Activated naive CD4-positive, alpha-beta T cell treated with Interleukin-2 at 50 U/mL for 16 hours (primary cell): ENCODE measurements around the gene TRIB2.

Source experiments
- DNase-seq: peaks from one replicate; pipeline ENCODE4 v3.0.0-alpha.2; 2020

TRIB2 gene

DNA sequence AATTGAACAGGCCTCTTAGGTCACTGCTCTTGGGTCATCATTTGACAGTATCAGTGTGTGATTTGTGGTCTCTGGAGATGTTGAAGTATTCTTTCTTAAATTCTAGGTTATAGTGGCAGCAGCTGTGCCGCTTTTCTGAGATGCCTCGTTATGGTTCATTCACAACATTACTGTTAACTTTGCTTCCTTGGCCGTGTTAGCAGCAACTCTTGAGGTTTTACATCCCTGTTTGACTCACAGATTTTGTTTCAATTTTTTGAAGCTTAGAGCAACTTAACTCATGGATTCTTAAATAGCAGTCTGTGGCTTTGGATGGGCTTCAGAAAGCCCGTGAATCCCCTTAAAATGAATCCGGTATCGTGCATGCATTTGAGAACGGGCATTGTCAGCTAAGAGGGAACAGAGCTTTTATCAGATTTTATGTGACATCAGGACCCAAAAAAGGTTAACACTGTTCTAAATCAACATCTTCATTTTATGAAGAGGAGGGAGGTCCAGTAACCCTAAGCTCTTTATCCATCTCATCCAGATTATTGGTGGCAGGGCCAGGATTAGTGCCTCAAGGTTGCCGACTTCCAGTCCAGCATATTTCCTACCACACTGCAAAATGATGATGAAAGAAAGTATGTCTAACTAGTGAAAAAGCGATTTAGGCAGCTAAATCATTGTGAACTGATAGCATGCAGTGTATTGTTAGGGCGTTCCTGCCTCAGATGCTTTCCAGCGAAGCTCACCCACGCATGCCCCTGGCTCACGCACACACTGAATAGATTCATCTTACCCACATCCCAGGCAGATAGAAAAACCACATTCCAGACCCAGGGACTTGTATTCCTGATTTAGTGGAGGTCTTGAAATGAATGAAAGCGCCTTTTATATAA is 5.1 kb downstream of the TRIB2 start:
- peak; percentile 52 for DNase-seq

DNA sequence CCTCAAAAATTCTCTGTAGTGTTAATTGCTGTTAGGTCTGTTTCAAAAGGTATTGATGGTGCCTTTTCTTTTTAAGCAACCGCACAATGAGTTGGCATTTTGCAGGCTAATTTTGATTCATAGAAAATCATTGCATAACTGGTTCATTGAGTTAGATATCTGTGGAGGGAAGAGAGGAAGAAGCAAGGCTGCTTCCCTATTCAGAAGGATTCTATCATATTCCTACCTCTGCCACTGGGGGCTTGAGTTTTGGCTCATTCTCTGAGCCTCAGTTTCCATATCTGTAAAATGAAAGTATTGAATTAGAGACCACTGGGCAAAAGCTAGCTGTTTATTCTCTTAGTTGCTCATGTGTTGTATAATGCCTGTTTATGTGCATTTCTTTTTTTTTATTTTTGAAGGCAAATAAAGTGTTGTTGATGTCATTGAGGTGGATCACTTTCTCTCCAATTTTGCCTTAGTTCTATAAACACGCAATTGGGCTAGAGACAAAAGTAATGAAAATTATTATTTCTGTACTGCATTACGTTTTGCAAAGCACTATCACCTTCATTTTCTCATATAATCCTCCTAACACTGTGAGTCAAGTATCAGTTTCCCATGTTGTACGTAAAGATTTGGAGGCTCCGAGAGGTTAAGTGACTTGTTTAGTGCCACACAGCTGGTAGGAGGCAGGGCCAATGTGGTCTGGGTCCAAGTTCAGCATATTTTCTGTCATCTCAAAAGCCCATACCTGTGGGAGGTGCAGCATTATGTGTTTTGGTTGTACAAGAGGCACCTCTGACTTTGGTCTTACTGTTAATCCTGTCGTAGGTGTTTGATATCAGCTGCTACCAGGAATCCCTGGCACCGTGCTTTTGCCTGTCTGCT is 5.9 kb downstream of the TRIB2 start:
- peak; percentile 30 for DNase-seq

DNA sequence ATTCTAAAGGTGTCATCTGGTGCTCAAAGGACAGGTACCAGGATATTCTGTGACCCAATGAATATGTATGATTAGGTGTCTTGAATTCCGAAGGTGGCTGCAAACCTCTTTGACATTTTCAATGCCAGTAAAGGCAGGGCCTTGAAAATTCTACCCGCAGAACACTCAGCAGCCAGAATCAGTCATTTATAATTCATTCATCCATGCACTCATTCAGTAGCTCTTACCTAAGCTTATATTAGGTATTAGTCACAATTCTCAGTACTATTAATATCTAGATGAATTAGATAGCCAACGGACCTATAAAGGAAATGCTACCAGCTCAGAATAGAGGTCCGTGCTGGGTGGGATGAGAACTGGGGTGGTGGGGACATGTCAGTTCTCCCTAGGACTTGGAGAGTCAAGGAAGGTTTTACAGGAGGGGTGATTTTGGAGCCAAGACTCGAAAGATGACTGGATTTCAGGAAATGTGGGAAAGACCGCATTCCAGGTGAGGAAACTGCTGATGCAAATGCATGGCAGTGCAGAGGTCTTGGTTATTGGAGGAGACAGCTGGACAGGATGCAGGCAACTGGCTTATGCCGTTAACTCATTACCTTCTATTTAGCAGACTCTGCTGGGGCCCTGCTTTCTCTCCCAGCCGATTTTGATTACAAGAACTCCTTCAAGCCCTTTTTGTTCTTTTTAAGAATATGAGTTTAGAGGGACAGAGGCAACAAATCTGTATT is 7.2 kb downstream of the TRIB2 start:
- no peak for DNase-seq

DNA sequence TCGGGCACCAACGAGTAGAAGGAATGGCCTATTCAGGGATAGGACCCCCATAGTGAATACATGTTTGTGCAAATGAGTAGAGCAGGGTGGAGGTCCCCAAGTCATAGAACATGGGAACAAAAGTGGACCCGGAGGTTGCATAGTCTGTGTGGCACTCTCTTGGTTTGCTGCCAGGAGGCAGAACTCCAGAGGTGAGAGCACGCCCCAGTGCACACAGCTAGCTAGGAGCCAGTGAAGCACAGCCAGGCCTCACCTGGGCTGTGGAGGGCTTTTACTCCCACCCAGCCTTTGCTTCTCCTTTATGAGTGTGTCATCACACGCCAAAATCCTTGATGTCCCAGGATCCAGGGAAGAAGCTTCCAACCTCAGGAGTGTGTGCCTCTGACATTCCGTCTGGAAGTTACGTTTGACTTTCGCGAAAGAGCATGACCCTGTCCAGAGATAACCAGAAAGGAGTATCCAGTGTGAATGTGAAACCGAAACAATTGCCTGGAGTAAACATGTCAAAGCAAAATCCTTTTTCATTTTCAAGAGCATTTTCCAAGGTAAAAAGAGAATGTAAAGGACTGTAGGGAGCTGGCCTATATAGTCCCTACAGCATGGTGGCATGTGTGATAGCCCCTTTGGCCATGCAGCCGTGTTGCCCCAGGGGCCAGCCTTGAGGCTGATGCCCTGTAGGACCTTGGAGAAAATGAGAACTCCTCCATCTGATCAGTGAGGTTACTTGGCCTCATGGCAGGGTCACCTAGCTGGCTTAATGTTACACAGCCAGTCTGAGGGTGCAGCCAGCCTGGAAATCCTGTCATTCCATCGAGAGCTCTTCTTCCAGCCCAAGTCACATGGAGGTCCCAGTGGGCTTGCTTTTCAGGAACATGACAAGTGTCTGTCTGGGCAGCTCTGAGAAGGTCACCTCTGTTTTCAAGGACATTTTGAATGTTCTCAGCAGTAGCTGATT is 8.8 kb downstream of the TRIB2 start:
- no peak for DNase-seq

DNA sequence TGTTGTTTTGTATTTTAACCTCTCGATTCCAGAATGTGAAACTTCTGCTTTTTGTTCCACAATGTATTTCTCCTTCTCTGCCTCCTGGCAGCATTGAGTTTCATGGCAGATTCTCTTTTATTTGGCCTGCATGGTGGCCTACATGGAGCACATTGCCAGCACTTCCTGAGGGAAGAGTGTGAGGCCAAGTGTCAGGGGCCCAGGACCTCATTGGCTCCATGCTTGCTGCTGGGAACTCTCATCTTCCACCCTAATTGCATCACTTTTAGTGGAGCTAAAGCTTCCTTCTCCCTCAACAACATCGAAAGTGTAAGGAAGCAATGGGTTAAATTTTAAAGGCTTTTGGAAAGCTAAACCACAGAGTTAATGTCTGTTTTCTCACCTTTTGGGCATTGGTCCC is 9.5 kb downstream of the TRIB2 start:
- DNase-seq: no peak

DNA sequence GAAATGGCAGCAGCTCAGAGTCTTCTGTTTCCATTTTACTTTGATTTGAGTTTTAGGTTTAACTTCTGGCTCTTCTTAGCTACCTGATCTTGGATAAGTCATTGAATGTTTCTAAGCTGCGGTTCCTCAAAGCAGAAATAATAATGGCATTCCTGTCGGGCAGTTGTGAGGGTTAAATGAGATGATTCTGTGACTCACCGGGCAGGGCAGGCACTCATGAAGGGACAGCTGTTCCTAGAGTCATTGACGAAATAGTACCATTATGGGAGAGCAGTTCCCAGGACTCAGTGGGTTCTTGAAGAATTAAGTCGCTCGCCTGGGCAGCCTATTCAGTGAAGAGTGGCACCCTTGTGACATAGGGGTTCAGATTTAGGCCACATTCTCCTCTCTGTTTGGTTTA is 10.3 kb downstream of the TRIB2 start:
- no peak for DNase-seq

DNA sequence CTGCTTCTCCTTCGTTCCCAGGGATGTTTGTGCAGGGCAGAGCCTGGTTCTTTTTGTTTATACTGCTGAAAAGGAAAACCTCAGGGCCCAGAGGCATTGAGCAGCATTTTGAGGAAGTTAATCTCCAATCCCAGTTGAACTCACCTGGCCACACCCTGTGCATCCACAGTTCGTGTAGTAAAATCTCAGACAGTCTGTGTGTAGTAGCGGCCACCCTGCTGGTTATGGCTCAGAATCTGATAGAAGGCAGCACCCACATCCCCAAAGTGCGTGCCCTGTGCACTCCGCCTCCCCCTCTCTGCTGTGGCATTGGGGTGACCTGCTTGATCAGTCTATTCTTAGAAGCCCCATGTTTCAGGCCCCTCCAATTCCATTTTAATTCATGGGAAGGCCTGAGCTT is 10.9 kb downstream of the TRIB2 start:
- no peak for DNase-seq

DNA sequence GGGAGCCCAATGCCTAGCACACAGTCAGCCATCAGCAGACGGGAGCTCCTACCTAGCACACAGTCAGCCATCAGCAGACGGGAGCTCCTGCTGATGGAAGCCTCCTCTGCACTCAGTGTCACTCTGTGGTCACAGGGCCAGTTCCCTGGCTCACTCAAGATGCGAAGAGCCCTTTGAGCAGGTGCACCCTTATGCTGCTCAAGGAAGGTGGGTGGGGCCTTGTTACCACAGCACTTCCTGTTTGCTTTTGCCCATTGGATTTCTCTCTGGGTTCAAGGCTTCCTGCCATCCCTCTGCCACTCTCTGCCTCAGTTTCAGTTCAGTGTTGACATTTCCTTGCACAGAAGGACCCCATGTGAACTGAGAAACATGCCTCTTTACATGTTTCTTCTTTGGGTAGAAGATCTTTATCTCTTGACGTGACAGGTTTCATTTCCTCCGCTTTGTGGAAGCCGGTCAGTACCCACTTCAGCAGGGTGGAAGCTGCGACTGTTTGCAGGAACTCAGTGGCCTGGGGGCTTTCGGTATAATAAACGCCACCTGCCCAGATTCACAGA is 11.6 kb downstream of the TRIB2 start:
- peak; percentile 35 for DNase-seq

DNA sequence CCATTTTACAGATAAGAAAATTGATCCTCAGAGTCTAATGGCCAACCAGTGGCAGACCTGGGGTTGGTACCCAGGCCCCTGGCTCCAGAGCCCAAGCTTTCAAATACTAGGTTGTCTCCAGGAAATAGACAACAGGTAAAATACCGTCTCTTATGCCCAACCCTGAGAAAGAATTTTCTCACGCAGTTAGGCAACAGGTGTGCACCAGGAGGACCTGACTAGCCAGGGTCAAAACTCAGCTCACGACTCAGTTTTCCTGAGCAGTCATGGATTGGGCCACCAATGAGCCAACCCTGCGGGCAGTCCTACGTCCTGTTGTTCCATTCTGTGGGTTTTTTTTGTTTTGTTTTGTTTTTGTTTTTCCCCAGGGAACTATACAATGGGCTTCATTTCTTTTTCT is 13.5 kb downstream of the TRIB2 start:
- no peak for DNase-seq

DNA sequence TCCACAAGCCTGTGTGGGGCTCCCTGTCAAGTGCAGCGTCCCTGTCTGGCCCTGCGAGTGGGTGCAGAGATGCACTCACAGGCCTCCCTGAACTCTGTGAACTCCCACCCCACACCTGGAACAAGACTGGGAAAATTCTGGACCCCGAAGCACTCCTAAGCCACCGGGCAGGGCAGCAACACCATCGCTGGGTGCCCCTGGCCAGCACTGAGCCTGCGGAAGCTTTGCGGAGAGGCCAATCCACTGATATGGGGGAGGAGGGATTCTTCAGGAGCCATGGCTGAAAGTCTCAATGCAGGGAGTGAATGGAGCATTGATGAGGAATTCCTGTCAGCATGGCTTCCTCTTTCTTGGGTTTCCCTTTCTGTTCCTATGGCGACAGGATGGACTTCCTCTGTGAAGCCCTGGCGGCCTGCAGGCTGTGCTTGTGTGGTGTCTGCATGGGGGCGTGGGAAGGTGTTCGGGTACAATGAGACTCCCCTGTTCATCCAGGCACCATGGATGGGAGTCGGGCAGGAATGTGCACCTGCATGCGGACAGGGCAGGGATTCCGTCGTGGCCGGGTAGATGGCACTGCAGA is 15.1 kb downstream of the TRIB2 start:
- no peak for DNase-seq

DNA sequence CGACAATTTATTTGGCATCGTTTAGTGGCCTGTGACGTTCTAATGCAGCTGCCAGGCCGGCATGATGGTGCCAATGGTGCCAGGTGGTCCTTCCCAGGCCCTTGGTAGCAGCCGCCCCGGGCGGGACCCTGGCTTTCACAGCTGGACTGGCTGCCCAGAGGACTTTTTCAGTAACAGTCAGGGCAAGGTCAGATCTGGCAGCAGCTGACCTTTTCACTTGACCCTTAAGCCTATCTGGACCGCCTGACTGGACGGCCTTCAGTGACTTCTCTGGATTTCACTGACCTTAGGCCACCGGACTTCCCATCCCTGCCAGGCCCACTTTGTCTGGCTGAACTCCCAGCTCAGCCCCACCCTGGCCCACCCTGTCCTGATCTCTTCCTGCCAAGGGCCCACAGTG is 15.9 kb downstream of the TRIB2 start:
- no peak for DNase-seq

DNA sequence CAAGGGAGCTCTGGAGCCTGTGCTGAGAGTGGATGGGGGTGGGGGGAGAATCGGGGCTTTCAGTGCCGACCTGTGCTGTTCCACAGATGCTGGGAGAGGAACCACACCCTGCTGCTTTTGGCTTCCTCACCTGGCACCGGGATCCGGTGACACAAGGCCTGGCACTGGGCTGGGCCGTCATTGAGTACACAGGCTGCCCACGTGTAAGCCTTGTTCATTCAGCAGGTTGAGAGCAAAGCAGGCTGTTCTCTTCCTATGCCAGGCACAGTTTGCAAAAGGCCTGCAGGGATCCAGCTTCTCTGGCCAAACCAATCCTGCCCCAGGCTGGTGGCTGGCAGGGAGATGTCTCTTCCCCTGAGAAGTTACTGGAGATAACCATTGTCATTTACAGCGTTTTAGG is 17.1 kb downstream of the TRIB2 start:
- no peak for DNase-seq

DNA sequence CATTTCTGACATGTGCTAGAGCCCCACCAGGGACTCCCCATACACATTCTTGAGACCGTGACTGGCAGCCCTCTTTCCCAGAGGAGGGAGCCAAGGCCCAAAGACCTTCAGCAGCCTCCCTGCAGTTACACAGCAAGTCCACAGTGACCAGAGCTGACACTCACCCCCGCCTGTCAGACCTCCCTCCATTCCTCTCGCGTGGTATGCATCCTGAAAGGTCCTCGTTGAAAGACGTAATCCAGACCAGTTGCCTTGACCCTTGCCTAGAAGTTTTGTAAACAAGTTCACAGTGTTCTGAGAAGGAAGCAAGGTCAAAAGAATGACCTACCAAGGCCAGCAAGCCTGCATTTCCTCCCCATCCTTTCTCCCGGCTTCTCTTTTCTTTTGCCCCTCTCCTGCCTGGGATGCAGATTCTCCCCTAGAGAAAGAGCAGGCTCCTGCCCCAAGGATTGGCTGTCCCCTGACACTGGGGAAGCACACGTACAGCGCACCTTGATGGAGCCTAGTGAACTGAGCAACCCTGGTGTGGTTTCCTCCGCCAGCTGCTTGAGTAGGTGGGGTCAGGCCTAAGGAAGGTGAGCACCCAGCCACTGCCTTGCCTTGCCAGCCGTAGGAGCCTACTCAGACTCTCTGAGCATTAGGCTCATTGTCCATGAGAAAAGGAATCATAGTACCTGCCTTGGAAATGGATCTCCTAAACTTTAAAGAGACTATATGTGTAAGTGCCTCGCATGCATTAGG is 18.3 kb downstream of the TRIB2 start:
- no peak for DNase-seq

DNA sequence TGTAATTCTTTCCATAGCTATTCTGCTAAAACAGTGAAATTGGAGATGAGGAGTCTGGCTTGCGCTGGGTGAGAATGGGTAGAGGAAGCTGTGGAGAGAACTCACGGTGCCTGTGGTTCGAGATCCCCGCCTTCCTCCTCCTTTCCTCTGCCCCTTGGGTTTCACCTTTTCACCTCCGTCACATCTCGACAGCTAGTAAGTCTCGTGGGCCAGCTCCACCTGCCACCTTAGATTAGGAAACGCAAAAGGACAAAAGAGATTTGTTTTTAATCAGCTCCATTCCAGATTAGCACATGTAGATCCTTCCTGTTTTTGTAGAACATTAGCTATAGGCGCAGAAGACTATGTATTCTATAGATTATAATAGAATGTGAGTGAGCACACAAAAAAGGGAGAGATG is 20.6 kb downstream of the TRIB2 start:
- no peak for DNase-seq

DNA sequence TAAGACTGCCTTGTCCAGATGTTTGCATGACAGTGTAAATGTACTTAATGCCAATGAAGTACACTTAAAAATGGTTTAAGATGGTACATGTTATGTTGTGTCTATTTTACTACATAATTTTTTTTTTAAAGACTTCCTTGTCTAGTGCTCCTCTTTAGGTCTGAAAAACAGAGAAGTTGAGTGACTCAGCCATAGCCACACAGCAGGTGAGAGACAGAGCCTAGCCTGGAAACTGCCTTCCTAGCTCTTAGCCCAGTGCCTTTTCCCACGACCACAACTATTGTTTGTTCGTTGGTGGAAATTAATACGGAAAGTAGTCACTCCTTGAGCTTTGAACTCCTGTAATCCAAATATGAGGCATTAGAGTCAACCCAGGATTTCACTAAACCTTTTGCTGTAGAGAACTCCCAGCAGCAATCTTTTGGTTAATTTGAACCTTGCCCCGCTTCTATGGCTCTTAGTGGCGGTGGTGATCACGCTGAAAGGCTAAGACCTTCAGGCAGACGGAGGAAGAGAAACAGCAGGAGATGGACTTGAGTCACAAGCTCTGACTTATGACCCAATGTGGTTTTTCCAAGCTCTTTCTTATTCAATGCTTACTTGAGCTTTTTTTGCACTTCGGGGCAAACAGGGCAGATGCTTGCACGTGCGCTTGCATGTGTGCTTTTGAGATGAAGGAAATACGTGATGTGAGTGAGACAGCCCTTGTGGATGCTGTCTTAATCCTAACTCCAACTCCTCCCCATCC is 21.2 kb downstream of the TRIB2 start:
- DNase-seq: no peak

DNA sequence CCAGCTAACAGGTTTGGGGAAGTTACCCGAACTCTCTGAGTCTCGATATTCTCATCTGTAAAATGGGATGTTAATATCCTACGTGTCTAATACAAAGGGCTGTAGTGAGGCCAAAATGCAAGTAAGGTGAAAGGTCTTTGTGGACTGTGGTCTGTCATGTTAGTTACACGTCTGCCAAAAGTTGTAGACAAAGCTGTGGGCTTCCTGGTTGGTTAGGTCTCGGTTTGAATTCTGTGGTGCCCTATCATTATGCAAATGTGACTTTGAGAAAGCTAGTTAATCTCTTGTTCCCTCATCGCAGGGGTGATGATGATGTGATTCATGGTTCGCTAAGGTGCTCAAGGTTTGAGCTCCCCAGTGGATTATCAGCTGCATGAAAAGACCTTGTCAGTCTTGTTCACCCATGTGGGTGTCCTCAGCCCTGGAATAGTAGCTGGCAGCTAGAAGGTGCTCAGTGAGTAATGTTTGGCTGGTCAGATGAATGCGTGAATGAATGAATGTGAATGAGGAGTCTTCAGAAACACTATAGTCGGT is 23.1 kb downstream of the TRIB2 start:
- DNase-seq: no peak

DNA sequence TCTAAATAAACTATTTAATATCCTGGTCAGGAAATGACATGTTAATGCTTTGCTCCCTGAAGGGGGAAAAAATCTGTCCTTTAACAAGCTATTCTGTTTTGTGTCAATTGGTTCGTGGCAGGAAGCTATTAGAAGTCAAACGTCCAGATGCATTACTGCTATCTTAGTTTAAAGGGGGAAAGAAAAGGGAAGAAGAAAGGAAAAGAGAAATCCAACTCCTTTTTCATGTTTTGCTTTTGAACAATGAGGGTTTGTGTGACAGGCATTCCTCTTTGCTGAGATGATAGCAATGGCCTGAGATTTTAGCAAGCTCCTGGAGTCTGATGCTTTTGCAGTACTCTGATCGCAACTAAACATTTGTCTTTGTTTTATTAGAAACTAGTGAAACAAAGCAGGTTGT is 24.6 kb downstream of the TRIB2 start:
- DNase-seq: no peak

DNA sequence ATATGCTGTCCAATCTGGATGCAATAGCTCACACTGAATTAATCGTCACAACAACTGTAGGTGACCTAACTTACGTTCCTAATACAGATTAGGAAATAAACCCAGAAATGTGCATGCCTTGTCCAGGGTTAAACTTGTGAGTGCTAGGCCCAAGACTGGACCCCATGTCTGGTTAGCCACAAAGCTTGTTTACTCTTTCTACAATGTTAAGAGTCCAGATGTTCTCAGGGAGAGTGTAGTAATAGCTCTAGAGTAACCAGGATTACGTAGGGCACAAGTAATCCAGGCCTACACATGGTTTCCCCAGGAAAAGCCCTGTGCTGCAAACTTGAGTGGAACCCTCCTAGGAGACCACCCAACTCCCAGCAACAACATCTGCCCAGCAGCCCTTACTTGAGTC is 26.2 kb downstream of the TRIB2 start:
- DNase-seq: no peak

DNA sequence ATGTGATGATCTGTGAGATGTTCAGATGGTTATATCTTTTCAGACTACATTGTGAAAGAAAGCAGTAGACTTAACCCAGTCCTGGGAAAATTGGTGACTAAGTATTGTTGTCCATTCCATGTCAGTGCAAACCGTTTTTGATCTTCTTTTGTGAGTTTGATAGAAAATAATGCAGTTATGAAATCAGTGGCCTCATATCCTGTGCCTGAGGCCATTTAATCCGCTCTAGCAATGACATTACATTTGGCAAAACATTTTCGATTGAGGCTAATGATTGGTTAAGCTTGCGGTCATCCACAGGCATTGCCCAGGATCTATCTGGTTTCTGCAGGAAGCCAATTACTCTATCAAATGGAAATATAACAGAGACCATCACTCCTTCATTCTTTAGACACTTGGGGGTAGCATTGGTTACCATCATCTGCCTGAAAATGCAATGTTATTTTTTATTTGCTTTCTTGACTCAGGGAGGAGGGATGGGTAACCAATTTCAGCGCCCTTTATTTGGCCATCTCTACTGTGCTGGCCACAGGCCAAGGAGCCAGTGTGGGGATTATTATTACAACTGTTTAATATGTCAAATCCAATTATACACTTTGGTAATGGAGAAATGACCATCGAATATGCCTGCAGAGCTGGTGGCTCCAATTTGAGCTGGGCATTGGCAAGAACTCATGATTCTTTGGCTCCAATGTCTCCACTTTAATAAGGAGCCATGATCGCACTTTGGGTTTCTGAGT is 33.6 kb downstream of the TRIB2 start:
- no peak for DNase-seq
